ENCODE data around the gene PPM1N. TPM values are rescaled to one million over a fixed set of nuclear protein-coding genes. Genes with fewer than 3 reads are reported as not detected.
A peak's percentile ranks its signal among the peaks of the same experiment; 100 is the strongest.

The PPM1N gene
- total RNA-seq, 1 experiment from 2014 or later: 5.2 TPM

GRCh38 chr19:45477713-45478453, 20.4 kb upstream of the PPM1N start:
- Histone ChIP-seq H4K20me1 (ENCODE audit: insufficient read depth) (no peaks in the 10 kb centered on the region), H3K9me3 (ENCODE audit: control insufficient read depth in 1 of 2, insufficient read depth in 1 of 2, low read depth in 1 of 2, low read length in 2 of 2) (no peaks in the 10 kb centered on the region), H3K79me2 (ENCODE audit: insufficient read depth, low read length) (no peaks in the 10 kb centered on the region), H3K36me3 (ENCODE audit: control insufficient read depth in 1 of 2, insufficient read depth in 2 of 2, low read length in 2 of 2) (no peaks in the 10 kb centered on the region), H3K9me2 (ENCODE audit: insufficient read depth) (no peaks in the 10 kb centered on the region), H3K9ac (ENCODE audit: low read length) (peak overlapping the region; percentile 67), H3K27me3 (ENCODE audit: insufficient read depth, low read length) (no peaks in the 10 kb centered on the region), H3K4me2 (ENCODE audit: low read length) (peak overlapping the region; percentile 85), H3K4me1 (ENCODE audit: control insufficient read depth in 1 of 2, insufficient read depth in 2 of 2, low read length in 2 of 2) (peaks cover 5 to 22% of the 10 kb centered on the region in 2 experiments; a peak in 3 of 4 replicates), H3K27ac (ENCODE audit: low read depth, low read length) (peak overlapping the region; percentile 71), H2AFZ (ENCODE audit: low read depth, low read length, poor library complexity, severe bottlenecking) (no peak overlapping the region), H3K4me3 (replicated peaks in 1 of 2; ENCODE audit: low read depth in 1 of 2, low read length in 2 of 2) (peak overlapping the region; percentile 22 to 53)
- BruUV-seq (replicated peaks): no TSS peak
- ChIA-PET CTCF (interaction anchor here (0.6 to 7.5 kb wide), 20 partner anchors 10 to 300 kb away, joined by 3 to 189 read pairs (median 5); partner anchors contain the start of genes FOSB, OPA3, PPP1R13L and TRAPPC6A), RAD21 (ENCODE audit: low non-redundant PET in 1 of 2, low total read pairs in 2 of 2, uncharacterized antibody in 2 of 2, unreplicated experiment in 2 of 2) (interaction anchor here (0.5 to 3.0 kb wide), 13 partner anchors 9 to 283 kb away, joined by 3 to 40 read pairs (median 5); partner anchors contain the start of gene FOSB (in 2 of the 2)), POLR2A (interaction anchor here (1.5 to 3.1 kb wide), 6 partner anchors 10 to 75 kb away, joined by 5 to 43 read pairs (median 12); partner anchors contain the start of gene FOSB)
- ATAC-seq: peak; percentile 26
- TF ChIP-seq EGR1 (IDR thresholded peaks at IDR 0.05; ENCODE audit: low read depth) (no peak), POLR2A (IDR thresholded peaks at IDR 0.05; ENCODE audit: borderline replicate concordance, extremely low read depth, insufficient read depth, insufficient read length) (no peak), ZNF274 (IDR thresholded peaks at IDR 0.05; ENCODE audit: low read depth, low read length) (no peak), SIN3A (IDR thresholded peaks at IDR 0.05; ENCODE audit: low read depth) (no peak), YY1 (IDR thresholded peaks at IDR 0.05; ENCODE audit: extremely low read depth, insufficient replicate concordance, low read depth, low read length) (no peak), POLR2AphosphoS5 (IDR thresholded peaks at IDR 0.05; ENCODE audit: low read depth, low read length) (no peak), JUND (IDR thresholded peaks at IDR 0.05) (no peak), ZBTB33 (IDR thresholded peaks at IDR 0.05; ENCODE audit: extremely low read depth, insufficient replicate concordance, low read length) (no peak), ZFX (IDR thresholded peaks at IDR 0.05) (no peak)
- no peak for DNase-seq (ENCODE audit: low read depth, low spot score)
- intact Hi-C loops (cut with micrococcal nuclease): loop anchor here (1.0 kb wide), 3 partner anchors 39 to 73 kb away; partner anchors contain the start of gene PPP1R13L
